Measurements from ENCODE around the gene SLC7A11.

The SLC7A11 gene

GRCh38 chr4:138242076-138242833 lies at the start of gene SLC7A11:
SLC7A11 (minus strand) TSS chr4:138242349; CDS start chr4:138242069, 280 bp downstream.
- DNase-seq (ENCODE audit: low read depth): peak; percentile 99

GRCh38 chr4:138291431-138291830 lies 49.3 kb upstream of the SLC7A11 start:
- no peak for DNase-seq (ENCODE audit: low read depth)

GRCh38 chr4:138290805-138291204 lies 48.7 kb upstream of the SLC7A11 start:
- no peak for DNase-seq (ENCODE audit: low read depth)

GRCh38 chr4:138279286-138279685 lies 37.1 kb upstream of the SLC7A11 start:
- DNase-seq (ENCODE audit: low read depth): no peak

- peak; percentile 23 for DNase-seq (ENCODE audit: low read depth)
Measured at GRCh38 chr4:138277133-138277532, 35.0 kb upstream of the SLC7A11 start.

GRCh38 chr4:138275963-138276621 lies 33.9 kb upstream of the SLC7A11 start:
- DNase-seq (ENCODE audit: low read depth): peak; percentile 92

- no peak for DNase-seq (ENCODE audit: low read depth)
Measured at GRCh38 chr4:138275216-138275615, 33.1 kb upstream of the SLC7A11 start.

GRCh38 chr4:138269175-138269574 lies 27.0 kb upstream of the SLC7A11 start:
- peak; percentile 40 for DNase-seq (ENCODE audit: low read depth)

- no peak for DNase-seq (ENCODE audit: low read depth)
Measured at GRCh38 chr4:138267835-138268234, 25.7 kb upstream of the SLC7A11 start.

GRCh38 chr4:138266948-138267347 lies 24.8 kb upstream of the SLC7A11 start:
- DNase-seq (ENCODE audit: low read depth): no peak

- DNase-seq (ENCODE audit: low read depth): no peak
Measured at GRCh38 chr4:138263247-138263816, 21.2 kb upstream of the SLC7A11 start.

GRCh38 chr4:138262469-138262868 lies 20.3 kb upstream of the SLC7A11 start:
- no peak for DNase-seq (ENCODE audit: low read depth)

GRCh38 chr4:138262030-138262429 lies 19.9 kb upstream of the SLC7A11 start:
- DNase-seq (ENCODE audit: low read depth): no peak

GRCh38 chr4:138259824-138260223 lies 17.7 kb upstream of the SLC7A11 start:
- DNase-seq (ENCODE audit: low read depth): peak; percentile 65

GRCh38 chr4:138259271-138259670 lies 17.1 kb upstream of the SLC7A11 start:
- DNase-seq (ENCODE audit: low read depth): peak; percentile 56

GRCh38 chr4:138256608-138257007 lies 14.5 kb upstream of the SLC7A11 start:
- no peak for DNase-seq (ENCODE audit: low read depth)

- DNase-seq (ENCODE audit: low read depth): no peak
Measured at GRCh38 chr4:138255917-138256597, 13.9 kb upstream of the SLC7A11 start.

GRCh38 chr4:138252551-138252950 lies 10.4 kb upstream of the SLC7A11 start:
- no peak for DNase-seq (ENCODE audit: low read depth)

GRCh38 chr4:138251938-138252337 lies 9.8 kb upstream of the SLC7A11 start:
- DNase-seq (ENCODE audit: low read depth): peak; percentile 47

GRCh38 chr4:138249132-138249531 lies 7.0 kb upstream of the SLC7A11 start:
- no peak for DNase-seq (ENCODE audit: low read depth)

GRCh38 chr4:138248058-138248457 lies 5.9 kb upstream of the SLC7A11 start:
- no peak for DNase-seq (ENCODE audit: low read depth)

GRCh38 chr4:138247643-138248042 lies 5.5 kb upstream of the SLC7A11 start:
- no peak for DNase-seq (ENCODE audit: low read depth)

- no peak for DNase-seq (ENCODE audit: low read depth)
Measured at GRCh38 chr4:138243369-138243768, 1.2 kb upstream of the SLC7A11 start.
